Muscle of arm (tissue), 14 donors: ENCODE results near the gene AP3M1. TPM values are rescaled to one million over a fixed set of nuclear protein-coding genes. Genes with fewer than 3 reads are reported as not detected.
"Not testable (repeated sequence)": the region's sequence is repeated elsewhere in the genome, so short reads cannot be mapped to it uniquely, and the experiment has no call there.

Experiments
- DNase-seq: peaks from one replicate; pipeline ENCODE4 v3.0.0-alpha.2; 2013
- long read RNA-seq, 11 donors: transcript quantifications; one replicate each; lab custom pipeline, GENCODE V29; 2026
- polyA plus RNA-seq, 12 donors: library from polyadenylated mRNA; unstranded; fragments of 120-200 nt; gene quantifications; one replicate each; pipeline ENCODE4 v1.2.1, GENCODE V29; 2013; ENCODE audit not compliant: insufficient read length in 12 of 12

The AP3M1 gene
- polyA plus RNA-seq: 10 to 100 TPM in 11 of 12 donors, not detected in 1; 34.8 to 49.0 (median 43.6) TPM
- long read RNA-seq, donor 1, full-length matches to known transcripts: 11 of 11 reads
- long read RNA-seq, donor 1, partial matches to known transcripts: 0 of 11 reads
- long read RNA-seq, donor 1, other reads (novel, unspliced or antisense): 0 of 11 reads
- long read RNA-seq, donor 2, full-length matches to known transcripts: 11 of 11 reads
- long read RNA-seq, donor 2, partial matches to known transcripts: 0 of 11 reads
- long read RNA-seq, donor 2, other reads (novel, unspliced or antisense): 0 of 11 reads
- long read RNA-seq, donor 3, full-length matches to known transcripts: 4 of 4 reads
- long read RNA-seq, donor 3, partial matches to known transcripts: 0 of 4 reads
- long read RNA-seq, donor 3, other reads (novel, unspliced or antisense): 0 of 4 reads
- long read RNA-seq, donor 4, full-length matches to known transcripts: 5 of 5 reads
- long read RNA-seq, donor 4, partial matches to known transcripts: 0 of 5 reads
- long read RNA-seq, donor 4, other reads (novel, unspliced or antisense): 0 of 5 reads
- long read RNA-seq, donor 5: 0 reads
- long read RNA-seq, donor 6, full-length matches to known transcripts: 8 of 8 reads
- long read RNA-seq, donor 6, partial matches to known transcripts: 0 of 8 reads
- long read RNA-seq, donor 6, other reads (novel, unspliced or antisense): 0 of 8 reads
- long read RNA-seq, donor 7, full-length matches to known transcripts: 2 of 2 reads
- long read RNA-seq, donor 7, partial matches to known transcripts: 0 of 2 reads
- long read RNA-seq, donor 7, other reads (novel, unspliced or antisense): 0 of 2 reads
- long read RNA-seq, donor 8, full-length matches to known transcripts: 14 of 14 reads
- long read RNA-seq, donor 8, partial matches to known transcripts: 0 of 14 reads
- long read RNA-seq, donor 8, other reads (novel, unspliced or antisense): 0 of 14 reads
- long read RNA-seq, donor 9: 0 reads
- long read RNA-seq, donor 10, partial matches to known transcripts: 0 of 4 reads
- long read RNA-seq, donor 10, other reads (novel, unspliced or antisense): 0 of 4 reads
- long read RNA-seq, donor 11, full-length matches to known transcripts: 13 of 13 reads
- long read RNA-seq, donor 11, partial matches to known transcripts: 0 of 13 reads
- long read RNA-seq, donor 11, other reads (novel, unspliced or antisense): 0 of 13 reads

DNA sequence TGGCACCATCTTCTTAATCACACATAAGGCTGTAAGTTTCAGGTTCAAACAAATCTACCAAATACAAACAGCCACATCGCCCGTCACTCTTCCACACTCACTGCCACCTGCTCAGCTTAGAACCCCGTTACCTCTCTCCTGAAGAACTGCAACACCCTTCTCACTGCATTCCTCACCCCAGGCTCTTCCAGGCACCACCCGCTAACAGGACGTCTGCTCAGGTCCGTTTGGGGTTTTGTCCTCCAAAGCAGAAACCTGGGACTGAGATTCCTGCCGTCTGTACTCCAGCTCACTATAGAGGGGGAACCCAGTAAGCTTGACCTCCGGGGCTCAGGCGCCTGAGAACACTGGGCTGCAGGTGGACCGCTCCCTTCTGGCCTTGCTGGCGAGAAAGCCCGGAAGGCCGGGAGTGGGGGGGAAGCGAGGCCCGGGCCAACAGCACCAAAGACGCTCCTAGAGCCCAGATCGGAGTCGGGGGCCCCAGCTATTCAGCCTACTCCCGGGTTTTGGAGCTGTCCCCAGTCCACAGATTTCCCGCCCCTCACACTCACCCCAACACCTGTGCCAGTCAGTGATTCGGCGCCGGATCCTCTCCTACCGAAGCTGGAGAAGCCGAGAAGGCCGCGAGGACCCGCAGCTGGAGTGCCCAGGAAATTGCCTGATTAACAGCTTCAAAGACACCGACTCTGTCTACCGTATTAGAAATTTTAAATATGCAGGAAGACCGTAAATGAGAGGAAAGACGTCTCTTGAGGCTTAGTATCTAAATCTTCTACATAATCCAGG is at the start of gene AP3M1:
TSS of gene AP3M1 (minus strand) at position 625 of the 786 bp plus-strand sequence. CDS start 12,449 bp downstream, outside the sequence.
- DNase-seq: no peak

DNA sequence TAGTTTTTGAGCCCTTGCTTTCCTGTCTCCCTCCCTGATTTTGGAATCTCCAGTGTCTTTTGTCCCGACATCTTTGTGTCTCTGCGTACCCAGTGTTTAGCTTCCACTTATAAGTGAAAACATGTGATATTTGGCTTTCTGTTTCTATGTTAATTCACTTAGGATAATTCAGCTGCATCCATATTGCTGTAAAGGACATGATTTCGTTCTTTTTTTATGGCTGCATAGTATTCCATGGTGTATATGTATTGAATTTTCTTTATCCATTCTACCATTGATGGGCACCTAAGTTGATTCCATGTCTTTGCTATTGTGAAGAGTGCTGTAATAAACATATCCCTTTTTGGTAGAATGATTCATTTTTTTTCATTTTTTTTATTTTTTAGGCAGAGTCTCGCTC is 48.7 kb upstream of the AP3M1 start:
- no peak for DNase-seq

- peak; percentile 55 for DNase-seq
These were observed 44.4 kb upstream of the AP3M1 start for GRCh38 chr10:74194999-74195398.

- DNase-seq: no peak
These were observed 43.9 kb upstream of the AP3M1 start for GRCh38 chr10:74194545-74194944.

DNA sequence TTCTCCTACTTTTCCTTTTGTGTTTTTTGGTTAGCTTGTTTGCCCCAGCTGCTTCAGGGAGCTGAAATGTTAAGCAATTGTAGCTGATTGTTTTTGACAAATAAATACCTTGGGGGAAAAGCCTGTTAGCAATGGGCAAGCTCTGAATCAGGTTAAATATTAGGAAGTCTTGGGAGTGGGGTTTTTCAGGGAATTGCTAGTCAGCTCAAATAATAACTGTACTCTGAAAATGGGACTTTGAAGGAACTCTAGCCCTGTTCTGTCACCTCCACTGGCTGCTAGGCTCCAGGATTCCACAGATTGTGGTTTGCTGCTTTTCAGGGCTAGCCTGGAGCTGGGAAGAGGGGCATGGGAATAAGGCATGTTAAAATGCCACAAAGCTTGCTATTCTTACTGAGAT is 39.9 kb upstream of the AP3M1 start:
- no peak for DNase-seq

GRCh38 chr10:74189999-74190421 is 39.4 kb upstream of the AP3M1 start:
- DNase-seq: no peak

GRCh38 chr10:74188617-74189016 is 38.0 kb upstream of the AP3M1 start:
- DNase-seq: not testable (repeated sequence)

- DNase-seq: no peak
These were observed 36.6 kb upstream of the AP3M1 start for GRCh38 chr10:74187237-74187636.

- DNase-seq: no peak
These were observed 36.0 kb upstream of the AP3M1 start for GRCh38 chr10:74186678-74187077.

DNA sequence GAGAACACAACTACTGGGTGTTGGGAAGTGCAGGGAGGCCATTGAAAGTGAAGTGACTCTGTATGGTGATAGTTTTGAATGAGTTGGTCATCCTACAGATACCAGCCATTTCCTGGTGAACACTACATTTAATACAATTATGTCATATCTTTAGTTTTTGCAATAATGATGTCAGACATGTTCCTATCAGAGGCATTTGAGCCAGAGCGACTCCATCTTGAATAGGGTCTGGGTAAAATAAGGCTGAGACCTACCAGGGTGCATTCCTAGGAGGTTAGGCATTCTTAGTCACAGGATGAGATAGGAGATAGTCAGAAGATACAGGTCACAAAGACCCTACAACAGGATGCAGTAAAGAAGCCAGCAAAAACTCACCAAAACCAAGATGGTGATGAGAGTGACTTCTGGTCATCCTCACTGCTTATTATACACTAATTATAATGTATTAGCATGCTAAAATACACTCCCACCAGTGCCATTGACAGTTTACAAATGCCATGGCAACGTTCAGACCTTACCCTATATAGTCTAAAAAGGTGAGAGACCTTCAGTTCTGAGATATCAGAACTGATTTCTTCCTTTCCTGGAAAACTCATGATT is 28.6 kb upstream of the AP3M1 start:
- DNase-seq: no peak

- no peak for DNase-seq
These were observed 27.6 kb upstream of the AP3M1 start for GRCh38 chr10:74178042-74178791.

- DNase-seq: no peak
These were observed 26.6 kb upstream of the AP3M1 start for GRCh38 chr10:74177140-74177677.

GRCh38 chr10:74176380-74177139 is 25.9 kb upstream of the AP3M1 start:
- peak; percentile 92 for DNase-seq

DNA sequence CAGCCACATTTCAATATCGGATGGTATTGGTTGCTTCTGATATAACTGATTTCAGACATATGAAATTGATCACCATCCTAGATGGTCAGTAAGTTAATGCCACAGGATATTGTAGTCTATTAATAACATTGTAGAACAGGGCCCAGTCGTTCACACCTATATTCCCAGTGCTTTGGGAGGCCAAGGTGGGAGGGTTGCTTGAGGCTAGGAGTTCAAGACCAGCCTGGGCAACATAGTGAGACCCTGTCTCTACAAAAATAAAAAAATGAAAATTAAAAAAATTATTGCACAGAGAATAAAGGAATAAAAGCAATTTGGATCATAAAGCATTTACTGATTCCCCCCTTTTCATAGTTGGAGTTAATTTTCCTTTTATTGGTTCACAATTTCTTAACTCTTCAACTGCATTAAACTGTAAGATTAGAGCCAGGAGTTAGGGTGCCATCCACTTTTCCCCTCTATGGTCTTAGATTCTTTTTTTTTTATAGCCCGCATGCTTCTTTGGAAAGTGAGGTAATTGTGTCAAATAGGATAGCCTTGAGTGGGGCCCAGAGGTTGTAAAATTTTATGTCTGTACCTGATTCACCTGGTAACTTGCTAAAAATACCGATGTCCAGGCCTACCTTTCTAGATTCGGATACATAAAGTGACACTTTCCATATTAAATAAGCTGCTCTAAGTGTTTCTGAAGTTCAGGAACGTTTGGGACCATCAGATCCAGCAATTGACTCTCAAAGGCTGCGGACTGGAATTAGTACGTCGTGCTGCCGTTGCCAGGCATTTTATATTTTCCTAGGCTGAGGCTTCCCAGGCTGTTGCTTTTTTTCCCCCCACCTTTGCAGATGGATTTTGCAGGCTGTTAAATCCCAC is 25.1 kb upstream of the AP3M1 start:
- no peak for DNase-seq

DNA sequence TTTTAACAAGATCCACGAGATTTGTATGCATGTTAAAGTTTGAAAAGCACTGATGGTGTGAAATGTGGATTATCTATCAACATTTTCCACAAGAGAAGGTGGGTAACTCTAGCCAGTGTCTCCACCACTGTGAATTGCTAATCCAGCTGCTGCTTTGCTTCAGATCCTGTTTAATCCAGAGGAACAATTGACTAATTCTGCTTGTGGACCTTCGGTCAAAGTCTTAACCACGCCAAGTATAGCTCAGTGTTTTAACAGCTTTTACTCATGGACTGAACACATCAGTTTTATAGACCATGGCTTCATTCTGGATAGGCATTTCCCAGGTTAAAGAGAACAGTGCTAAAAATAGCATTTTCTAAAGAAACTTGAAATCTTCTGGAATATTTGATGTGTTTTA is 23.9 kb upstream of the AP3M1 start:
- peak; percentile 43 for DNase-seq

DNA sequence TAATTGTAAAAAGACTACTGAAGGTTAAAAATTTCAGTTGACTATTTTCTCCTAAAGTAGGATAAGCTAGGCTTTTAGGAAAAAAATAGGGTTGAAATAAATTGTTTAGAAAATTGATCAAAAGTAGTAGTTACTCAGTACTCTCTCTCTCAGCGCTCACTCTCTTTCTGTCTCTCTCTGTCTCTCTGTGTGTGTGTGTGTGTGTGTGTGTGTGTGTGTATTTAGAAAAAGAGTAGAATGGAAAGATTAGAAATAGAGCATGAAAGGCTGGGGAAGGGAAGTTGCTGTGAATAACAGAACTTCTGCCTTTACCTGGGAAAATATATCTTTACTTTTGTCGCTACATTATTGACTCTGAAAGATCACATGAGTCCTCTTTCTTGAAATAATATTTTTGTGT is 21.0 kb upstream of the AP3M1 start:
- DNase-seq: no peak

DNA sequence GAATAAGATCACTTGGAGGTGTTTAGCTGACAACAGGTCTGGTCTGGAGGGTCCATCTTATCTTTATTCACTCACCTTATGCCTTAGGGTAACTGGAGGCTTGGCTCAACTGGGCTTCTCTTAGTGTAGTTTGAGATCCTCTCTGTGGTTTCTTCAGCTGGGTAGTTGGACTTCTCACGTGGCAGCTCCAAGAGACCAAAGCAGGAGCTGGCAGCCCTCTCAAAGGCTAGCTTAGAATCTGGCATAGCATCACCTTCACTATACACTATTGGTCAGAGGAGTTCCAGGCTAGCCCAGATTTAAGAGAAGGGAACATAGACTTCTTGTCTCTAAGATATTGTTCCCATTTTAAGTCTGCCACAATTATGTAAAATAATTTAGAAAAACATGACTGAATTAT is 16.8 kb upstream of the AP3M1 start:
- no peak for DNase-seq

DNA sequence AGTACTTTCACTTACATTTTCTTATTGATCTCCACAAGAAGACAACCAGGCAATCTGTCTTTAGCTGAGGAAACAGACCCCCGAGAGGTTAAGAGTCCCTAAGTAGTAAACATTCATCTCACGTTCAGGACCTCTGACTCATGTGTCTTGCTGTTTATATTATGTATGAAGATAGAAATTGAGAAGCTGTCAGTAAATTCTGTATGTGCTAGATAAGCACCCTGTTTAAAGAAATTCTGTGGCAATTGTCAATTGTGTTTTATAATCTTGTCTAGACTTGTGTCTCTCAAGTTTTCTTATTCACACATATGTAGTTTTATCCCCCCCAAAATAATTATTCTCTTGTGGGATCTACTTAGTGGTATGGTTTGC is 14.9 kb upstream of the AP3M1 start:
- no peak for DNase-seq
